Motor neuron (in vitro differentiated cells): ENCODE data around the gene ZNF598. TPM values are rescaled to one million over a fixed set of nuclear protein-coding genes. Genes with fewer than 3 reads are reported as not detected.
A peak's percentile ranks its signal among the peaks of the same experiment; 100 is the strongest.

Source experiments
- ATAC-seq, 8 experiments: fragments of 200-7000 bp; cut with Tn5 transposase; replicated peaks in 6 of 8; 2 replicates each; pipeline ENCODE4 v1.8.0; 2021; ENCODE audit warnings: mild to moderate bottlenecking in 8 of 8, moderate library complexity in 8 of 8
- H3K27ac ChIP-seq, 2 donors: fragments of 250-450 bp; sonication (Bioruptor Pico); 2 replicates each; pipeline ENCODE4 v1.9.0; 2021; ENCODE audit warnings: antibody characterized with exemption in 2 of 2, mild to moderate bottlenecking in 2 of 2, moderate library complexity in 1 of 2
- H3K4me1 ChIP-seq, 2 donors: fragments of 250-450 bp; sonication (Bioruptor Pico); replicated peaks in 1 of 2; 2 replicates each; pipeline ENCODE4 v1.6.1; 2021; ENCODE audit warnings: antibody characterized with exemption in 2 of 2, mild to moderate bottlenecking in 2 of 2, moderate library complexity in 1 of 2
- H3K4me3 ChIP-seq, 5 donors: fragments of 250-450 bp; sonication (Bioruptor Pico); 2 replicates each; pipeline ENCODE4 v1.9.0; 2021; ENCODE audit warnings: antibody characterized with exemption in 5 of 5, mild to moderate bottlenecking in 5 of 5, moderate library complexity in 4 of 5
- WGBS, 10 experiments: fragments of 450-650 bp; shearing (Covaris generic); methylation state at CpG; one replicate each; pipeline ENCODE4 v1.0.0; 2022; 5-methylcytosine and 5-hydroxymethylcytosine counted together
- in situ Hi-C, 9 experiments: fragments of 400-800 bp; cut with MboI; loops; one replicate each; pipeline ENCODE4 v1.15.0; 2021; ENCODE audit warnings: low sequenced_read_pairs in 9 of 9, low pct_unique_long_range_greater_than_20kb in 2 of 9; ENCODE audit not compliant: unreplicated experiment in 9 of 9
- total RNA-seq, 8 experiments: library from RNA; unstranded; fragments of 300-600 nt; gene quantifications; 2 replicates each; pipeline versions ENCODE4 v1.2.3 to v1.2.4, GENCODE V29; 2022

ZNF598 gene
- total RNA-seq, 8 experiments from 2014 or later = 17.6 to 49.1 (median 27.6) TPM

- no peak for ATAC-seq
- Histone ChIP-seq H3K4me1 (peaks cover 11 to 12% of the 10 kb centered on the region in 2 donors), H3K27ac (no peak overlapping the region), H3K4me3 (no peak overlapping the region)
- in situ Hi-C loops = loop anchor here in 1 of 9 experiments (25.0 kb wide), 1 partner anchor 106 kb away; the partner anchor contains the start of genes PKD1 and RAB26
- 84 to 100% (median 94%) methylated on average over 1 to 4 of the region's 11 CpGs; no CpG with 5 or more reads in 6 of the 10 experiments for WGBS, 10 experiments
Observed at GRCh38 chr16:2031081-2031577, 21.5 kb upstream of the ZNF598 start.

GRCh38 chr16:2030036-2030435 lies 20.4 kb upstream of the ZNF598 start:
- H3K4me3 ChIP-seq = no peak overlapping the region
- no peak for ATAC-seq
- 32 to 100% methylated on average over 1 to 5 of the region's 11 CpGs; no CpG with 5 or more reads in 8 of the 10 experiments for WGBS, 10 experiments
- peaks cover 5 to 6% of the 10 kb centered on the region in 2 donors for H3K4me1 ChIP-seq
- in situ Hi-C loops = loop anchor here in 1 of 9 experiments (25.0 kb wide), 1 partner anchor 107 kb away; the partner anchor contains the start of genes PKD1 and RAB26
- no peak overlapping the region for H3K27ac ChIP-seq

GRCh38 chr16:2029350-2029749 lies 19.7 kb upstream of the ZNF598 start:
- WGBS, 10 experiments = no CpG with 5 or more reads among the region's 22 CpGs
- no peak overlapping the region for H3K27ac ChIP-seq
- in situ Hi-C loops = loop anchor here in 3 of 9 experiments (10.0 to 25.0 kb wide), 2 partner anchors 108 to 115 kb away; partner anchors contain the start of genes RAB26 (in 3 of the 3) and PKD1 (in 1 of the 3)
- H3K4me1 ChIP-seq = peaks cover 5 to 6% of the 10 kb centered on the region in 2 donors
- no peak overlapping the region for H3K4me3 ChIP-seq
- no peak for ATAC-seq

- Histone ChIP-seq H3K4me1 (peaks cover 6 to 9% of the 10 kb centered on the region in 2 donors), H3K4me3 (no peak overlapping the region), H3K27ac (no peak overlapping the region)
- in situ Hi-C loops = loop anchor here in 3 of 9 experiments (10.0 to 25.0 kb wide), 2 partner anchors 109 to 116 kb away; partner anchors contain the start of genes RAB26 (in 3 of the 3) and PKD1 (in 1 of the 3)
- no peak for ATAC-seq
- 88 to 100% methylated on average over 2 to 3 of the region's 18 CpGs; no CpG with 5 or more reads in 8 of the 10 experiments for WGBS, 10 experiments
Observed at GRCh38 chr16:2028620-2029220, 19.1 kb upstream of the ZNF598 start.

GRCh38 chr16:2028146-2028545 lies 18.5 kb upstream of the ZNF598 start:
- H3K4me1 ChIP-seq = peaks cover 6 to 11% of the 10 kb centered on the region in 2 donors
- no peak for ATAC-seq
- in situ Hi-C loops = loop anchor here in 3 of 9 experiments (10.0 to 25.0 kb wide), 2 partner anchors 109 to 117 kb away; partner anchors contain the start of genes RAB26 (in 3 of the 3) and PKD1 (in 1 of the 3)

GRCh38 chr16:2027024-2028010 lies 17.7 kb upstream of the ZNF598 start:
- in situ Hi-C loops = loop anchor here in 3 of 9 experiments (10.0 to 25.0 kb wide), 2 partner anchors 110 to 117 kb away; partner anchors contain the start of genes RAB26 (in 3 of the 3) and PKD1 (in 1 of the 3)
- peak overlapping the region in 1 of 2 donors; percentile 27 for H3K27ac ChIP-seq
- ATAC-seq = peak; percentile 1 to 19 (median 6)
- peak overlapping the region; percentile 35 to 44 (median 40) for H3K4me3 ChIP-seq
- H3K4me1 ChIP-seq = peaks cover 11 to 18% of the 10 kb centered on the region in 2 donors
- 18 to 33% (median 20%) methylated on average over 1 to 3 of the region's 76 CpGs; no CpG with 5 or more reads in 7 of the 10 experiments for WGBS, 10 experiments

More at GRCh38 chr16:2028146-2028545, 18.5 kb upstream of the ZNF598 start:
- no peak overlapping the region for H3K27ac ChIP-seq
- peak overlapping the region in 1 of 5 donors; percentile 44 for H3K4me3 ChIP-seq
- WGBS, 10 experiments = 67% methylated on average over 1 of the region's 3 CpGs; no CpG with 5 or more reads in 9 of the 10 experiments

- WGBS, 10 experiments = no CpG with 5 or more reads among the region's 59 CpGs
- in situ Hi-C loops = loop anchor here in 3 of 9 experiments (10.0 to 25.0 kb wide), 2 partner anchors 111 to 118 kb away; partner anchors contain the start of genes RAB26 (in 3 of the 3) and PKD1 (in 1 of the 3)
- H3K27ac ChIP-seq = peak within 1 kb of the TSS in 1 of 2 donors; percentile 27
Observed at GRCh38 chr16:2026461-2027023, 16.9 kb upstream of the ZNF598 start, which contains the start of gene NHERF2. Gene NHERF2, plus strand, starts transcription at chr16:2026902. Its CDS starts 104 bp downstream, at chr16:2027006.

GRCh38 chr16:2025878-2026460 lies 16.3 kb upstream of the ZNF598 start:
- 60 to 94% (median 83%) methylated on average over 1 to 7 of the region's 16 CpGs; no CpG with 5 or more reads in 5 of the 10 experiments for WGBS, 10 experiments
- ATAC-seq = no peak
- peaks cover 11 to 18% of the 10 kb centered on the region in 2 donors for H3K4me1 ChIP-seq
- no peak overlapping the region for H3K27ac ChIP-seq
- no peak overlapping the region for H3K4me3 ChIP-seq
- in situ Hi-C loops = loop anchor here in 3 of 9 experiments (10.0 to 25.0 kb wide), 2 partner anchors 111 to 119 kb away; partner anchors contain the start of genes RAB26 (in 3 of the 3) and PKD1 (in 1 of the 3)

More at GRCh38 chr16:2026461-2027023, 16.9 kb upstream of the ZNF598 start, which contains the start of gene NHERF2:
- H3K4me3 ChIP-seq = peak within 1 kb of the TSS; percentile 35 to 44 (median 40)
- ATAC-seq = peak; percentile 1 to 35 (median 6)
- H3K4me1 ChIP-seq = peaks cover 11 to 18% of the 10 kb centered on the region in 2 donors

- H3K4me1 ChIP-seq = peaks cover 11 to 26% of the 10 kb centered on the region in 2 donors
- H3K27ac ChIP-seq = no peak overlapping the region
- H3K4me3 ChIP-seq = no peak overlapping the region
- WGBS, 10 experiments = 84 to 90% (median 89%) methylated on average over 2 to 9 of the region's 14 CpGs; no CpG with 5 or more reads in 7 of the 10 experiments
- in situ Hi-C loops = loop anchor here in 3 of 9 experiments (10.0 to 25.0 kb wide), 2 partner anchors 112 to 120 kb away; partner anchors contain the start of genes RAB26 (in 3 of the 3) and PKD1 (in 1 of the 3)
- no peak for ATAC-seq
Observed at GRCh38 chr16:2025251-2025650, 15.6 kb upstream of the ZNF598 start.

GRCh38 chr16:2024032-2024420 lies 14.4 kb upstream of the ZNF598 start:
- Histone ChIP-seq H3K27ac (peak overlapping the region in 1 of 2 donors; percentile 28), H3K4me1 (peaks cover 11 to 34% of the 10 kb centered on the region in 2 donors), H3K4me3 (no peak overlapping the region)
- in situ Hi-C loops = loop anchor here in 5 of 9 experiments (10.0 to 25.0 kb wide), 2 partner anchors 113 to 121 kb away; partner anchors contain the start of genes RAB26 (in 5 of the 5) and PKD1 (in 3 of the 5)
- 60 to 100% (median 84%) methylated on average over 1 to 5 of the region's 12 CpGs; no CpG with 5 or more reads in 3 of the 10 experiments for WGBS, 10 experiments
- ATAC-seq = no peak
